NCI-H82 treated with DMSO at 0.1 percent for 48 hours (cell line): ENCODE results near the gene SMARCD2.
"Not testable (repeated sequence)": the region's sequence is repeated elsewhere in the genome, so short reads cannot be mapped to it uniquely, and the experiment has no call there.

Experiments used
- DNase-seq: peaks from one replicate; lab custom pipeline; 2025; ENCODE audit not compliant: unreplicated experiment; lab: John Stamatoyannopoulos, UW

Gene SMARCD2

DNA sequence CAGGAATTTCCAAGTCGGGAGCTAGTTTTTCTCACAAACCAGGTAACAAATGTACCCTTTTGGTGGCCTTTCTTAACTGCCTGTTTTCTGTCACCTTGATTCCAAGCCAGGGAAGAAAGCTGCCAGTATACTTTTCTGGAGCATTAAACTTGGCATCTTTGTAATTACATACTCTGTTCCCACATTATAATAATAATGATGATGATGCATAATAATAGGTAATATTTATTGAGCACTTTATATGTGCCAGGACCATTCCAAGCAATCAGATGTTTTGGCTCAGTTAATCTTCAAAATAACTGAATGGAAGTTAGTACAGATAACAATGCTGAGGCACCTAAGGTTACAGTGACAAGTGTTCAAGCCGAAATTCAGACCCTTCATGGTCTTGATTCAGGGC is 26.4 kb downstream of the SMARCD2 start:
- DNase-seq, result no peak

DNA sequence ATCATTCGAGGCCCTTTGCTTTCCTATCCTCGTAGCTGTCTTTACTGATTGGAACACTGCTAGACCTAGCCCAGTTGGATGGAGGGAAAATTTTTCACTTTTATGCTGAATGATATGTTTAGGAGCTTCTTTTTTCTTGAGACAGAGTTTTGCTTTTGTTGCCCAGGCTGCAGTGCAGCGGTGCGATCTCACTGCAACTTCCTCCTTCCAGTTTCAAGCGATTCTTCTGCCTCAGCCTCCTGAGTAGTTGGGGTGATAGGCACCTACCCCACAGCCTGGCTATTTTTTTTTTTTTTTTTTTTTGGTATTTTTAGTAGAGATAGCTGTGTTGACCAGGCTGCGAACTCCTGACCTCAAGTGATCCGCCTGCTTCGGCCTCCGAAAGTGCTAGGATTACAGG is 32.5 kb downstream of the SMARCD2 start:
- DNase-seq, result no peak

DNA sequence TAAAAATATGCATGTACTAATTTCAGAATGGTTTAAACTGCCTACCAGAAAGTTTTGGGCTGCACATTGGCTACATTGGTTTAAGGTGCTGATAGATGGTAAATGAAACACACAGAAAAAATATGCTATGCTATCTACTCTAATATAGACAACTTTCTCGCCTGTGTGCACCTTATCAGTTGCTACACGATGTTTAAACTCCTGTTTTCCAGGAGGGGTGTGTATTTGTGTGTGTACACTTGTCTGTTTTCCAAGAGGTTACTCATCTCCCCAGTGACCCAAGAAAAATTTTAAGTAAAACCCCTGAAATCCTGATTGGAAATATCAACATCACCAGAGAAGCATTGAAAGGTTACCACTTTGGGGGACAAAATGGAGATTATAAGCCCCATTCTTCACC is 36.9 kb downstream of the SMARCD2 start:
- no peak for DNase-seq

DNA sequence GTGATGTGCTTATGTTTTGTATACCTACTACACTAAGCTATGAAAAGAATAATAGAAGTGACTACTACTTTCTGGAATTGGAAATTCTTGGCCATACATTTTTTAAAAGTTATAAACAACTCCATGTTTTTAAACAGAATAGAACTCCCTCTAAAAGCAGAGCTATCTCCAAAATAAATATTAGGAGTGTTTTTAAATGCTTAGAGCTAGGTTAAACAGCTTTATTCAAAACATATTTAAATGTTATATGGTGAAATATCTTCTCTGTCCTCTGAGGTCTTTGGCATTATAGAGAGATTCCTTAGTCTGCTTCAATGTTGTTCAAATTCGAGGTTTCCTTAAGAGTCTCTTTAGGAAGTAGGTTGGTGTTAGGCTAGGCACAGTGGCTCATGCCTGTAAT is 38.2 kb downstream of the SMARCD2 start:
- DNase-seq, result no peak

DNA sequence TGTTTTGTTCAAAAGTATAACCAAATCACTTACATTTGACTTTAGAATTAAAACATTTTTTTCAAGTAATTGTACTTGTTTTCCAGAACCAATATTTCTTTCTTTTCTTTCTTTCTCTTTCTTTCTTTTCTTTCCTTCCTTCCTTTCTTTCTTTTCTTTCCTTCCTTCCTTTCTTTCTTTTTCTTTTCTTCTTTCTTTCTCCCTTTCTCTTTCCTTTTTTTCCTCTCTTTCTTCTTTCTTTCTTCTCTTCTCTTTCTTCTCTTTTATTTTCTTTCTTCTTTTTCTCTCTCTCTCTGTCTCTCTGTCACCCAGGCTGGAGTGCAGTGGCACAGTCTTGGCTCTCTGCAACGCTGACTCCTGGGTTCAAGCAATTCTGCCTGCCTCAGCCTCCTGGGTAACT is 41.7 kb downstream of the SMARCD2 start:
- DNase-seq, result no peak

DNA sequence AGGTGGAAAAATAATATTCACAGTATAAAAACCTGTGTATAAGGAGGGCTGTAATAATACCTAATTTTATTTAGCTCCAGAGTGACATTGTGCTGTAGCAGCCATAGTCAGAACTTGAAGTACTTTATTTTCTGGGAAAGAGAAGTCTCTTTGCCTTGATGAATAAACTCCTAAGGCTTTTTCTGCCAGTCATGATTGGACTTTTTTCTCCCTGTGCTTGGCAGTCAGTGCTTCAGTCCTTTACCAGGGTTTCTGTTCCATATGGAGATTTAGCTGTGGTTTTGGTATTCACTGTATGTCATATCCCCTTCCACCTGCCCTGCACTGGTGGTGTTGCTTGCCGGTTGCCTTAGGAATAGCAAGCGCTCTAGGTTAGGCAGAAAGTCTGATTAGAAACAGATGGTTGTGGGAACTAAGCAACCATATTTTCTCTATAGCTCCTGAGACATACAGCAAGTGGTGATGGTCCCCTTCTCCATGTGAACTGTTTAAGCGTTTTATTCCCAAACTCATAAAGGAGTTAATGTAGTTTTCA is 43.8 kb downstream of the SMARCD2 start:
- no peak for DNase-seq

DNA sequence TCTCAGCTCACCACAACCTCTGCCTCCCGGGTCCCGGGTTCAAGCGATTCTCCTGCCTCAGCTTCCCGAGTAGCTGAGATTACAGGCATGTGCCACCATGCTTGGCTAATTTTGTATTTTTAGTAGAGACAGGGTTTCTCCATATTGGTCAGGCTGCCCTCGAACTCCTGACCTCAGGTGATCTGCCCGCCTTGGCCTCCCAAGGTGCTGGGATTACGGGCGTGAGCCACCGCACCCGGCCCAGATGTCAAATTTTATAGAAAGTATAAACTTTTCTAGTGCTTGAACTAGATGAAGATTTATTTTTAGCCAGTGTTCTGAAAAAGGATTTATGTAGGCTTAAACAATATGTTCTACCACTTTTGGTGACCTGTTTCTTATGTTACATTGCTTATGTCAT is 46.1 kb downstream of the SMARCD2 start:
- not testable (repeated sequence) for DNase-seq

DNA sequence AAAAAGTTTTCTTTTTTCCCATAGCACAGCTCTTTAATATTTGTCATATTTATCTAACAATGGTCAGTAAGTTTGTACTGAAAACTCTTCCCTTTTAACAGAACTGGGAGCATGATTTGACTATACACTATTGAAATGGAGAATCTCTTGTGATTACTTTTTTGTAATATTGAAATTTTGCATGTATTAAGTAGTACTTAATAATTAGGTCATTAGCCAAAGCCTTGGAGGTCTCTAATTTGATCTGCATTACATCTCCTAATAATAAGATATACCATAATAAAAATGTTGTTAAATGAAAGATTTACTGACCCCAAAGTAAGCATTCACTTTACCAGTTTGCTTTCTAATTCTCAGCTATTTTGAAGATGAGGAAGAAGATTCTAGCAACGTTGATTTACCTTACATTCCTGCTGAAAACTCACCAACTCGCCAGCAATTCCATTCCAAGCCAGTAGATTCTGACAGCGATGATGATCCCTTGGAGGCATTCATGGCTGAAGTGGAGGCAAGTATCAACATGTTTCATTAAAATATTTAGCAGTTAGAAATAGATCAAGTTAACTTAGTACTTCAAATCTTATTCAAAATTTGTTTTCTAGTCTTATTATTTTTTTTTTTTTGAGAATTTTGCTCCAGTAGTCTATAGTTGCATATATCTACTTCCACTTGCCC is 50.3 kb downstream of the SMARCD2 start:
- no peak for DNase-seq

DNA sequence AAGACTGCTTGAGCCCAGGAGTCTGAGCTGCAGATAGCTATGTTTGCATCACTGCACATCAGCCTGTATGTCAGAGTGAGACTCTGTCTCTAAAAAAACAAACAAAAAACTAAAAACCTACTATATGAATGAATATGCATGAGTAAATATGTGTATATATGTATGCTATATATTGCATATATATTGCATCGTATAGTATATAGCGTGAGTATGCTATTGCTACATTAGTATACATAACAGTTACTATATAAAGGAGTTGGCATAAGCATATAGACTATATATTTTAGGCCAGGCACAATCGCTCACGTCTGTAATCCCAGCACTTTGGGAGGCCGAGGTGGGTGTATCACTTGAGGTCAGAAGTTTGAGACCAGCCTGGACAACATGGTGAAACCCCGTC is 52.4 kb downstream of the SMARCD2 start:
- no peak for DNase-seq

DNA sequence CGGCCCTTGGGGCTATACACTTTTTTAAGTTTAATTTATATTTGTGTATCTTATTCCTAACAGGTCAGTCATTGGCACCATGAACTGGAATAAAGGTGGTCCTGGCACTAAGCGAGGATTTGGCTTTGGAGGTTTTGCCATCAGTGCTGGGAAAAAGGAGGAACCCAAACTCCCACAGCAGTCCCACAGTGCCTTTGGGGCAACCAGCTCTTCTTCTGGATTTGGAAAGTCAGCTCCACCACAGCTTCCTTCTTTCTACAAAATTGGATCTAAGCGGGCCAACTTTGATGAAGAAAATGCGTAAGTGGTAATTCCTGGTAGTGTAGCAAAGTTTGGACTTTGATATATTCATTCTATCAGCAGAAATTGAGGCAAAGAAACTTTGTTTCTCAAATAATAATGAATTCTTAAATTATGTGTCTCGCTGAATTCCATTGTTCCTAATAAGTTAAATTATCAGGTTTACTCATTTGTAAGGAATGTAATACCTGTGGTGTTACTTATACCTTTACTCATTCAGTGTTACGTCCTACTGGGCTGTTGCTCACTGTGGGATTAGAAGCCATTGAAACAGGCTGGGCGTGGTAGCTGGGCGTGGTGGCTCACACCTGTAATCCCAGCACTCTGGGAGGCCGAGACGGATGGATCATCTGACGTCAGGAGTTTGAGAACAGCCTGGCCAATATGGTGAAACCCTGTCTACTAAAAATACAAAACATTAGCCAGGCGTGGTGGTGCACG is 55.3 kb downstream of the SMARCD2 start:
- DNase-seq, result no peak

DNA sequence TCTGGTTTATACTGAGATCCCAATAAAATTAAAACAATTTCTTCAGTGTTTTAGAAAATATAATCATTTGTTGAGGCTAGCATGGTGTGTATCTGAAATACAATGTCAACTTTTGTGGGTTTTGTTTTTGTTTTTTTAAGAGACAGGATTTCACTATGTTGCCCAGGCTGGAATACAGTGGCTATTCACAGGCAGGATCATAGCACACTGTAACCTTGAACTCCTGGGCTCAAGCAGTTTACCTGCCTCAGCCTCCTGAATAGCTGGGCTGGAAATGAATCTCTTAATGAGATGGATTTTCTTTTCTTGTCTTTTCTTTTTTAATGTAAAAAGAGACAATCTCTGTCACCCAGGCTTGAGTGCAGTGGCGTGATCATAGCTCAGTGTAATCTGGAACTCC is 56.4 kb downstream of the SMARCD2 start:
- DNase-seq, result no peak

DNA sequence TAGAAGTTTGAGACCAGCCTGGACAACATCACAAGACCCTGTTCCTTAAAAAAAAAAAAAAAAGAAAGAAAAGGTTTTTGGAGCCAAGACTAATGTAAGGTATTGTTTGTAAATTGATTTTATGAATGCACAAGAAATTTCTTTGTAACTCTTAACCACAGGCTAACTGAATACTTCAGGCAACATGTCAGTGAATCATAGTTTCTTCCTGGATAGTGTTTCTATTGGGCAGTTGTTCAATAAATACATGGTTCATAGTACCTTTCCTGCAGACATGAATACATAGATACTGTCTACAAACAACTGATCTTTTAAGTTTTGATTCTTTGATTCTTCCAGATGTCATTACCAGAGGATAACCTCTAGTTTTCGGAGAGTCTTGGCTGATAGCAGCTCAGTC is 56.9 kb downstream of the SMARCD2 start:
- no peak for DNase-seq

DNA sequence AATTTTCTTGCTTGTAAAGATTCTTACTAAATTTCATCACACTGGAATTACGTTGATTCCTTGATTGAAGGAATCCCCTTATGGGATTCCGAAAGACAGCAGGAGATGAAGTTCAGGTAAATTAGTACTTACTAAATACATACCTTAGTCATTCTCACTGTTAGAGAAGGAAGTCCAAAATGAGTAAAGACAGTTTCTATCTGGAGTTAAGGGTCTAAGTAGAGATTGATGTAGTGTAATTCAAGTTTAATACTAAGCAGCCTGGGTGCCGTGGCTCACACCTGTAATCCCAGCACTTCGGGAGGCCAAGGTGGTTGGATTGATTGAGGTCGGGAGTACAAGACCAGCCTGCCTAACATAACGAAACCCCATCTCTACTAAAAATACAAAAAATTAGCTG is 59.0 kb downstream of the SMARCD2 start:
- no peak for DNase-seq
